Right lobe of liver (tissue), 6 donors: ENCODE data around the gene DNAJA2. TPM values are rescaled to one million over a fixed set of nuclear protein-coding genes. Genes with fewer than 3 reads are reported as not detected.

ENCODE experiments used
- ATAC-seq, 4 donors: fragments of 200-7000 bp; cut with Tn5 transposase; one replicate each; pipeline ENCODE4 v1.9.1; 2020; ENCODE audit warnings: mild to moderate bottlenecking in 4 of 4, moderate library complexity in 4 of 4
- DNase-seq, 3 donors: peaks; one replicate each; pipeline ENCODE4 v3.0.0-alpha.2; 2020
- H3K27ac ChIP-seq, 3 donors: fragments of 200-600 bp; one replicate each; pipeline ENCODE4 v1.8.0; 2022
- H3K27me3 ChIP-seq, 2 donors: fragments of 200-600 bp; one replicate each; pipeline ENCODE4 v1.8.0; 2022
- H3K36me3 ChIP-seq, 4 donors: fragments of 200-600 bp; sonication (generic) in 1 of 4; one replicate each; pipeline versions ENCODE4 v1.5.1 to v1.8.0; 2017 to 2022; ENCODE audit warnings: control low read depth in 1 of 4
- H3K4me1 ChIP-seq, 4 donors: fragments of 200-600 bp; sonication (generic) in 1 of 4; one replicate each; pipeline versions ENCODE4 v1.5.1 to v1.8.0; 2017 to 2022; ENCODE audit warnings: control low read depth in 1 of 4
- H3K4me3 ChIP-seq, 3 donors: fragments of 200-600 bp; one replicate each; pipeline ENCODE4 v1.8.0; 2022
- H3K9me3 ChIP-seq, 4 donors: fragments of 200-600 bp; sonication (generic) in 1 of 4; one replicate each; pipeline versions ENCODE4 v1.5.1 to v1.8.0; 2017 to 2022; ENCODE audit warnings: control low read depth in 1 of 4
- CTCF ChIP-seq, 4 donors: fragments of 200-600 bp in 3 of 4; fragments of 450-650 bp in 1 of 4; IDR thresholded peaks; one replicate each; pipeline versions ENCODE4 v1.5.1 to v1.8.0; 2016 to 2022; ENCODE audit warnings: antibody characterized with exemption in 4 of 4, mild to moderate bottlenecking in 2 of 4
- POLR2A ChIP-seq: fragments of 450-650 bp; IDR thresholded peaks from one replicate; pipeline ENCODE4 v1.6.1; 2017; ENCODE audit warnings: antibody characterized with exemption, mild to moderate bottlenecking
- WGBS: methylation state at CpG from one replicate; pipeline ENCODE4 v1.1.6; 2018; ENCODE audit warnings: low coverage, low lambda C conversion rate; ENCODE audit not compliant: insufficient coverage; ENCODE audit errors: missing lambda C conversion rate; 5-methylcytosine and 5-hydroxymethylcytosine counted together
- intact Hi-C, 2 donors: fragments of 100-400 bp; cut with DNase I; formaldehyde crosslinking; loops; one replicate each; pipeline versions ENCODE4 v1.11.2 to v1.14.1; 2022
- total RNA-seq, 6 experiments: library from RNA; depleted of rRNA in 2 of 6; stranded (reverse); fragments of >200 nt in 2 of 6; fragmentation: NEBNext Ultra II Directional in 3 of 6; extraction: Animal tissue kit (Norgen Biotek cat#: 25700) in 3 of 6; gene quantifications; one replicate each; pipeline versions ENCODE4 v1.1.0 to v1.2.4, GENCODE V29; 2016 to 2023
- donor health status: DM: no; HTN: yes; CAD: no.
- donor health status: DM: no; HTN: no; CAD: no.
- donor health status: DM: no; HTN: no; CAD: no.
- donor health status: DM: no; HTN: yes; CAD: no.
- donor health status: DM: no; HTN: yes; CAD: no.

Gene DNAJA2
- total RNA-seq, 6 experiments from 2014 or later, result 25.3 to 38.3 (median 32.0) TPM

- peaks cover 0 to 6% (median 0%) of the 10 kb centered on the region in 4 donors for H3K36me3 ChIP-seq
- ATAC-seq, result no peak
- no peaks in the 10 kb centered on the region for H3K27me3 ChIP-seq
- intact Hi-C loops, result no loop called here
- no peak overlapping the region for H3K4me3 ChIP-seq
- H3K4me1 ChIP-seq, result peaks cover 0 to 42% (median 19%) of the 10 kb centered on the region in 4 donors
- H3K27ac ChIP-seq, result no peak overlapping the region
- TF ChIP-seq CTCF (IDR thresholded peaks at IDR 0.05) (no peak), POLR2A (no peak)
- no peak for DNase-seq
- 96% methylated on average over 11 of the region's 11 CpGs for WGBS
- no peaks in the 10 kb centered on the region for H3K9me3 ChIP-seq
Measured at GRCh38 chr16:46975165-46975564, 1.7 kb upstream of the DNAJA2 start.

- no peak for TF ChIP-seq POLR2A
- no peak for TF ChIP-seq CTCF (IDR thresholded peaks at IDR 0.05)
- no peak for DNase-seq
Measured at GRCh38 chr16:46974352-46974751, 878 bp upstream of the DNAJA2 start.

GRCh38 chr16:46973996-46974324 lies 486 bp upstream of the DNAJA2 start:
- Histone ChIP-seq H3K27me3 (no peaks in the 10 kb centered on the region), H3K4me1 (peaks cover 0 to 48% (median 24%) of the 10 kb centered on the region in 4 donors), H3K27ac (peak overlapping the region; percentile 91 to 93 (median 93)), H3K36me3 (peaks cover 0 to 10% (median 0%) of the 10 kb centered on the region in 4 donors), H3K4me3 (peak overlapping the region; percentile 72 to 89 (median 81)), H3K9me3 (no peaks in the 10 kb centered on the region)
- ATAC-seq (no peak), DNase-seq (no peak)
- intact Hi-C loops, result no loop called here
- 1% methylated on average over 14 of the region's 14 CpGs for WGBS
- TF ChIP-seq POLR2A (no peak), CTCF (IDR thresholded peaks at IDR 0.05) (no peak)

More at GRCh38 chr16:46974352-46974751, 878 bp upstream of the DNAJA2 start:
- H3K9me3 ChIP-seq, result no peaks in the 10 kb centered on the region
- intact Hi-C loops, result no loop called here
- WGBS, result 60% methylated on average over 6 of the region's 6 CpGs
- no peak for ATAC-seq
- peaks cover 0 to 48% (median 23%) of the 10 kb centered on the region in 4 donors for H3K4me1 ChIP-seq
- H3K4me3 ChIP-seq, result peak overlapping the region; percentile 72 to 89 (median 81)
- H3K27me3 ChIP-seq, result no peaks in the 10 kb centered on the region
- peaks cover 0 to 6% (median 0%) of the 10 kb centered on the region in 4 donors for H3K36me3 ChIP-seq
- H3K27ac ChIP-seq, result peak overlapping the region; percentile 91 to 93 (median 93)

GRCh38 chr16:46972429-46973206 lies 856 bp downstream of the DNAJA2 start:
- peak overlapping the region; percentile 72 to 89 (median 81) for H3K4me3 ChIP-seq
- H3K4me1 ChIP-seq, result peaks cover 0 to 48% (median 24%) of the 10 kb centered on the region in 4 donors
- H3K27me3 ChIP-seq, result no peaks in the 10 kb centered on the region
- peaks cover 1 to 23% (median 12%) of the 10 kb centered on the region in 4 donors for H3K36me3 ChIP-seq
- peak; percentile 15 to 45 (median 22) for ATAC-seq
- 3% methylated on average over 17 of the region's 48 CpGs for WGBS
- intact Hi-C loops, result no loop called here
- no peak for TF ChIP-seq POLR2A
- TF ChIP-seq CTCF (IDR thresholded peaks at IDR 0.05), result no peak
- H3K27ac ChIP-seq, result peak overlapping the region; percentile 91 to 93 (median 93)
- H3K9me3 ChIP-seq, result no peaks in the 10 kb centered on the region
- peak; percentile 43 to 71 (median 59) for DNase-seq
